T-helper 17 cell (primary cell): Measurements from ENCODE around the gene ARHGEF12. TPM values are rescaled to one million over a fixed set of nuclear protein-coding genes. Genes with fewer than 3 reads are reported as not detected.

Experiments
- ATAC-seq: fragments of 150-1000 bp; cut with Tn5 transposase; 2 replicates; pipeline ENCODE4 v1.10.0; 2021; ENCODE audit warnings: mild to moderate bottlenecking, moderate library complexity
- DNase-seq, 3 donors: peaks; one replicate each; pipeline versions ENCODE4 v3.0.0 to v3.0.0-alpha.2; 2020 to 2021
- H3K9me3 ChIP-seq: one replicate; pipeline ENCODE4 v1.7.0; 2013; ENCODE audit warnings: low read length, mild to moderate bottlenecking; ENCODE audit not compliant: control insufficient read depth, poor library complexity, severe bottlenecking
- H3K27ac Mint-ChIP-seq: one replicate; pipeline ENCODE4 v1.8.0; 2022; ENCODE audit warnings: mild to moderate bottlenecking, moderate library complexity, mixed read lengths
- H3K27me3 Mint-ChIP-seq: one replicate; pipeline ENCODE4 v1.8.0; 2022; ENCODE audit warnings: mixed read lengths
- H3K36me3 Mint-ChIP-seq: one replicate; pipeline ENCODE4 v1.8.0; 2022; ENCODE audit warnings: low read depth, mixed read lengths
- H3K4me1 Mint-ChIP-seq: one replicate; pipeline ENCODE4 v1.8.0; 2022; ENCODE audit warnings: mild to moderate bottlenecking, mixed read lengths
- H3K4me3 Mint-ChIP-seq: one replicate; pipeline ENCODE4 v1.8.0; 2022; ENCODE audit warnings: mild to moderate bottlenecking, moderate library complexity, mixed read lengths
- total RNA-seq, 4 donors: library from RNA in 2 of 4; stranded (reverse) in 2 of 4; gene quantifications; one replicate each; pipeline ENCODE4 v1.2.3 and lab custom pipeline; 2022 to 2026

The ARHGEF12 gene
- total RNA-seq, 2 donors from 2014 or later: 12.9 to 31.3 TPM

GRCh38 chr11:120401506-120401905 is 65.3 kb downstream of the ARHGEF12 start:
- ATAC-seq (no peak), DNase-seq (no peak)
- Mint-ChIP-seq H3K27me3 (no peaks in the 10 kb centered on the region), H3K4me3 (no peak overlapping the region), H3K36me3 (no peaks in the 10 kb centered on the region), H3K27ac (no peak overlapping the region), H3K4me1 (peaks cover 3% of the 10 kb centered on the region)
- H3K9me3 ChIP-seq: no peaks in the 10 kb centered on the region

GRCh38 chr11:120403966-120404365 is 67.8 kb downstream of the ARHGEF12 start:
- no peak for DNase-seq
- Mint-ChIP-seq H3K4me1 (peaks cover 3% of the 10 kb centered on the region), H3K36me3 (no peaks in the 10 kb centered on the region), H3K4me3 (no peak overlapping the region), H3K27me3 (no peaks in the 10 kb centered on the region), H3K27ac (no peak overlapping the region)
- no peaks in the 10 kb centered on the region for H3K9me3 ChIP-seq
- no peak for ATAC-seq

GRCh38 chr11:120404495-120404894 is 68.3 kb downstream of the ARHGEF12 start:
- Mint-ChIP-seq H3K27me3 (no peaks in the 10 kb centered on the region), H3K4me1 (peaks cover 3% of the 10 kb centered on the region), H3K36me3 (peaks cover 2% of the 10 kb centered on the region), H3K27ac (no peak overlapping the region), H3K4me3 (no peak overlapping the region)
- H3K9me3 ChIP-seq: no peaks in the 10 kb centered on the region
- ATAC-seq: no peak
- no peak for DNase-seq

- no peak overlapping the region for H3K4me3 Mint-ChIP-seq
- H3K27me3 Mint-ChIP-seq: no peaks in the 10 kb centered on the region
Observed at GRCh38 chr11:120409655-120410054, 73.4 kb downstream of the ARHGEF12 start.

GRCh38 chr11:120410622-120411380 is 74.6 kb downstream of the ARHGEF12 start:
- DNase-seq (no peak), ATAC-seq (no peak)
- Mint-ChIP-seq H3K4me1 (no peaks in the 10 kb centered on the region), H3K36me3 (peaks cover 7% of the 10 kb centered on the region), H3K27ac (no peak overlapping the region), H3K27me3 (no peaks in the 10 kb centered on the region), H3K4me3 (no peak overlapping the region)
- peaks cover 2% of the 10 kb centered on the region for H3K9me3 ChIP-seq

More at GRCh38 chr11:120409655-120410054, 73.4 kb downstream of the ARHGEF12 start:
- H3K27ac Mint-ChIP-seq: no peak overlapping the region
- DNase-seq (no peak), ATAC-seq (no peak)
- peaks cover 2% of the 10 kb centered on the region for H3K9me3 ChIP-seq
- peaks cover 7% of the 10 kb centered on the region for H3K36me3 Mint-ChIP-seq
- H3K4me1 Mint-ChIP-seq: no peaks in the 10 kb centered on the region

- peaks cover 2% of the 10 kb centered on the region for H3K9me3 ChIP-seq
- DNase-seq (no peak), ATAC-seq (no peak)
- Mint-ChIP-seq H3K27me3 (no peaks in the 10 kb centered on the region), H3K36me3 (peaks cover 9% of the 10 kb centered on the region), H3K27ac (no peak overlapping the region), H3K4me3 (no peak overlapping the region), H3K4me1 (peaks cover 2% of the 10 kb centered on the region)
Observed at GRCh38 chr11:120413480-120413879, 77.3 kb downstream of the ARHGEF12 start.

- no peak overlapping the region for H3K27ac Mint-ChIP-seq
- peaks cover 7% of the 10 kb centered on the region for H3K36me3 Mint-ChIP-seq
- peaks cover 7% of the 10 kb centered on the region for H3K4me1 Mint-ChIP-seq
- H3K27me3 Mint-ChIP-seq: no peaks in the 10 kb centered on the region
- no peaks in the 10 kb centered on the region for H3K9me3 ChIP-seq
- no peak overlapping the region for H3K4me3 Mint-ChIP-seq
- ATAC-seq (no peak), DNase-seq (no peak)
Observed at GRCh38 chr11:120420572-120420971, 84.4 kb downstream of the ARHGEF12 start.

GRCh38 chr11:120424185-120424969 is 88.2 kb downstream of the ARHGEF12 start:
- H3K4me3 Mint-ChIP-seq: no peak overlapping the region

GRCh38 chr11:120424970-120425332 is 88.7 kb downstream of the ARHGEF12 start:
- Mint-ChIP-seq H3K4me3 (no peak overlapping the region), H3K4me1 (peaks cover 3% of the 10 kb centered on the region), H3K27ac (no peak overlapping the region), H3K36me3 (peaks cover 1% of the 10 kb centered on the region), H3K27me3 (no peaks in the 10 kb centered on the region)
- ATAC-seq (no peak), DNase-seq (no peak)
- no peaks in the 10 kb centered on the region for H3K9me3 ChIP-seq

More at GRCh38 chr11:120424185-120424969, 88.2 kb downstream of the ARHGEF12 start:
- Mint-ChIP-seq H3K4me1 (peaks cover 4% of the 10 kb centered on the region), H3K27ac (no peak overlapping the region), H3K36me3 (peaks cover 3% of the 10 kb centered on the region), H3K27me3 (no peaks in the 10 kb centered on the region)
- no peak for DNase-seq
- no peaks in the 10 kb centered on the region for H3K9me3 ChIP-seq
- ATAC-seq: no peak

- ATAC-seq: no peak
- Mint-ChIP-seq H3K4me3 (no peak overlapping the region), H3K27ac (no peak overlapping the region)
Observed at GRCh38 chr11:120425527-120425926, 89.3 kb downstream of the ARHGEF12 start.

GRCh38 chr11:120430146-120430545 is 93.9 kb downstream of the ARHGEF12 start:
- no peak for ATAC-seq
- Mint-ChIP-seq H3K36me3 (no peaks in the 10 kb centered on the region), H3K4me1 (peaks cover 16% of the 10 kb centered on the region), H3K27ac (no peak overlapping the region), H3K4me3 (no peak overlapping the region), H3K27me3 (no peaks in the 10 kb centered on the region)
- H3K9me3 ChIP-seq: no peaks in the 10 kb centered on the region
- no peak for DNase-seq

More at GRCh38 chr11:120425527-120425926, 89.3 kb downstream of the ARHGEF12 start:
- Mint-ChIP-seq H3K4me1 (peaks cover 2% of the 10 kb centered on the region), H3K27me3 (no peaks in the 10 kb centered on the region), H3K36me3 (no peaks in the 10 kb centered on the region)
- H3K9me3 ChIP-seq: no peaks in the 10 kb centered on the region
- DNase-seq: no peak

- no peaks in the 10 kb centered on the region for H3K9me3 ChIP-seq
- Mint-ChIP-seq H3K4me1 (peaks cover 16% of the 10 kb centered on the region), H3K27me3 (no peaks in the 10 kb centered on the region), H3K4me3 (no peak overlapping the region), H3K36me3 (no peaks in the 10 kb centered on the region), H3K27ac (peak overlapping the region; percentile 45)
- DNase-seq (no peak), ATAC-seq (peak; percentile 63)
Observed at GRCh38 chr11:120431633-120432032, 95.4 kb downstream of the ARHGEF12 start.

GRCh38 chr11:120432056-120433018 is 96.1 kb downstream of the ARHGEF12 start:
- no peaks in the 10 kb centered on the region for H3K36me3 Mint-ChIP-seq
- no peaks in the 10 kb centered on the region for H3K27me3 Mint-ChIP-seq
- ATAC-seq (peak; percentile 57), DNase-seq (no peak)
- peak overlapping the region; percentile 46 for H3K4me3 Mint-ChIP-seq
- peak overlapping the region; percentile 45 for H3K27ac Mint-ChIP-seq
- peaks cover 16% of the 10 kb centered on the region for H3K4me1 Mint-ChIP-seq
- H3K9me3 ChIP-seq: no peaks in the 10 kb centered on the region
